Lower lobe of right lung (tissue), 2 donors: ENCODE data around the gene KRT4. TPM values are rescaled to one million over a fixed set of nuclear protein-coding genes. Genes with fewer than 3 reads are reported as not detected.

ENCODE experiments used
- ATAC-seq, 2 donors: fragments of 200-7000 bp; cut with Tn5 transposase; one replicate each; pipeline ENCODE4 v1.9.1; 2020 to 2022; ENCODE audit warnings: mild to moderate bottlenecking in 2 of 2, moderate library complexity in 2 of 2
- DNase-seq: peaks from one replicate; pipeline ENCODE4 v3.0.0-alpha.2; 2020
- H3K27ac ChIP-seq: fragments of 200-600 bp; one replicate; pipeline ENCODE4 v1.8.0; 2022
- H3K27me3 ChIP-seq: fragments of 200-600 bp; one replicate; pipeline ENCODE4 v1.8.0; 2022; ENCODE audit warnings: low read depth
- H3K36me3 ChIP-seq: fragments of 200-600 bp; one replicate; pipeline ENCODE4 v1.8.0; 2022; ENCODE audit warnings: mild to moderate bottlenecking
- H3K4me1 ChIP-seq: fragments of 200-600 bp; one replicate; pipeline ENCODE4 v1.8.0; 2022
- H3K4me3 ChIP-seq: fragments of 200-600 bp; one replicate; pipeline ENCODE4 v1.8.0; 2022; ENCODE audit warnings: mild to moderate bottlenecking
- H3K9me3 ChIP-seq: fragments of 200-600 bp; one replicate; pipeline ENCODE4 v1.8.0; 2022
- CTCF ChIP-seq: fragments of 200-600 bp; IDR thresholded peaks from one replicate; pipeline ENCODE4 v1.8.0; 2022; ENCODE audit warnings: antibody characterized with exemption, mild to moderate bottlenecking
- intact Hi-C: fragments of 100-400 bp; cut with DNase I; formaldehyde crosslinking; loops from one replicate; pipeline ENCODE4 v1.11.0; 2022
- total RNA-seq: library from RNA; stranded (reverse); fragmentation: NEBNext Ultra II Directional; extraction: Animal tissue kit (Norgen Biotek cat#: 25700); gene quantifications from one replicate; pipeline ENCODE4 v1.2.1, GENCODE V29; 2021
- donor health status: DM: no; HTN: yes; CAD: no; lungs with severe emphysema.

KRT4 gene
- total RNA-seq, 1 donor from 2014 or later = 6.4 TPM

GRCh38 chr12:52835271-52836041 lies 21.5 kb upstream of the KRT4 start:
- Histone ChIP-seq H3K36me3 (no peaks in the 10 kb centered on the region), H3K9me3 (no peaks in the 10 kb centered on the region), H3K27ac (no peak overlapping the region), H3K27me3 (peaks cover 35% of the 10 kb centered on the region), H3K4me3 (no peak overlapping the region), H3K4me1 (no peaks in the 10 kb centered on the region)
- DNase-seq (no peak), ATAC-seq (no peak)
- no peak for TF ChIP-seq CTCF
- intact Hi-C loops = no loop called here

DNA sequence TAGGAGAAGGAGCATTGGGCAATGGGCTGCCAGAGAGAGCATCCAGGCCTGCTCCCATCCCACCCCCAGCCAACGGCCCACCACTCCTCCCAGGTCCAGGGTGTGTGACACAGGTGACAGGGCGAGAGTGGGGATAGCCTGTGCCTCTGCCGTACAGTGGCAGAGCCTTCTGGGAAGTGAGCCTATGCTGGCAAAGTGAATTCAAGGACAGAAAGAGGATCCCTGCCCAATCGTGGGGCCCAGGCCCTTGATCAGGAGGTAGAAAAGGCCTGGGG lies 20.7 kb upstream of the KRT4 start:
- H3K27ac ChIP-seq = no peak overlapping the region
- intact Hi-C loops = no loop called here
- no peak for ATAC-seq

GRCh38 chr12:52833922-52834726 lies 20.2 kb upstream of the KRT4 start, which contains the start of gene KRT79:
Gene KRT79 (minus strand): TSS chr12:52834311. CDS start chr12:52834260, 51 bp downstream.
- Histone ChIP-seq H3K4me1 (no peaks in the 10 kb centered on the region), H3K9me3 (no peaks in the 10 kb centered on the region), H3K36me3 (no peaks in the 10 kb centered on the region), H3K4me3 (no peak within 1 kb of the TSS), H3K27ac (no peak within 1 kb of the TSS), H3K27me3 (peaks cover 24% of the 10 kb centered on the region)
- intact Hi-C loops = no loop called here
- no peak for TF ChIP-seq CTCF
- no peak for DNase-seq
- no peak for ATAC-seq

More for the DNA sequence above, 20.7 kb upstream of the KRT4 start:
- TF ChIP-seq CTCF = no peak
- Histone ChIP-seq H3K36me3 (no peaks in the 10 kb centered on the region), H3K4me3 (no peak overlapping the region), H3K27me3 (peaks cover 29% of the 10 kb centered on the region), H3K4me1 (no peaks in the 10 kb centered on the region), H3K9me3 (no peaks in the 10 kb centered on the region)
- DNase-seq = no peak

GRCh38 chr12:52832985-52833905 lies 19.3 kb upstream of the KRT4 start:
- no peak overlapping the region for H3K4me3 ChIP-seq
- DNase-seq = no peak
- no peak for TF ChIP-seq CTCF
- no peaks in the 10 kb centered on the region for H3K4me1 ChIP-seq
- intact Hi-C loops = no loop called here
- no peaks in the 10 kb centered on the region for H3K9me3 ChIP-seq
- no peak overlapping the region for H3K27ac ChIP-seq
- H3K27me3 ChIP-seq = peaks cover 17% of the 10 kb centered on the region
- no peak for ATAC-seq
- no peaks in the 10 kb centered on the region for H3K36me3 ChIP-seq

GRCh38 chr12:52832451-52832850 lies 18.5 kb upstream of the KRT4 start:
- Histone ChIP-seq H3K9me3 (no peaks in the 10 kb centered on the region), H3K4me1 (no peaks in the 10 kb centered on the region), H3K27ac (no peak overlapping the region), H3K27me3 (peaks cover 17% of the 10 kb centered on the region), H3K4me3 (no peak overlapping the region), H3K36me3 (no peaks in the 10 kb centered on the region)
- intact Hi-C loops = no loop called here
- no peak for ATAC-seq
- no peak for TF ChIP-seq CTCF
- DNase-seq = no peak
